Mucosa of stomach (tissue), 1 donor: ENCODE results near the gene CDKN2A.

ENCODE experiments used
- H3K27me3 ChIP-seq: one replicate; pipeline ENCODE4 v1.7.0; 2013; ENCODE audit warnings: mild to moderate bottlenecking, low read length; ENCODE audit not compliant: control insufficient read depth, insufficient read depth
- H3K36me3 ChIP-seq: one replicate; pipeline ENCODE4 v1.7.0; 2013; ENCODE audit warnings: low read length; ENCODE audit not compliant: control insufficient read depth, insufficient read depth
- H3K4me1 ChIP-seq: one replicate; pipeline ENCODE4 v1.7.0; 2013; ENCODE audit warnings: mild to moderate bottlenecking, low read length; ENCODE audit not compliant: control insufficient read depth, insufficient read depth
- H3K4me3 ChIP-seq: one replicate; pipeline ENCODE4 v1.7.0; 2013; ENCODE audit warnings: low read length
- H3K9ac ChIP-seq: one replicate; pipeline ENCODE4 v1.7.0; 2013; ENCODE audit warnings: mild to moderate bottlenecking, low read length, moderate library complexity
- H3K9me3 ChIP-seq: one replicate; pipeline ENCODE4 v1.7.0; 2013; ENCODE audit warnings: mild to moderate bottlenecking, low read length, moderate library complexity; ENCODE audit not compliant: control insufficient read depth
- donor health status: Pancreatic carcinoma.

Gene CDKN2A

GRCh38 chr9:21988056-21988990 is 5.9 kb downstream of the CDKN2A start:
- no peaks in the 10 kb centered on the region for H3K9me3 ChIP-seq
- no peaks in the 10 kb centered on the region for H3K4me1 ChIP-seq
- no peak overlapping the region for H3K9ac ChIP-seq
- no peaks in the 10 kb centered on the region for H3K36me3 ChIP-seq
- peaks cover 61% of the 10 kb centered on the region for H3K27me3 ChIP-seq
- no peak overlapping the region for H3K4me3 ChIP-seq

DNA sequence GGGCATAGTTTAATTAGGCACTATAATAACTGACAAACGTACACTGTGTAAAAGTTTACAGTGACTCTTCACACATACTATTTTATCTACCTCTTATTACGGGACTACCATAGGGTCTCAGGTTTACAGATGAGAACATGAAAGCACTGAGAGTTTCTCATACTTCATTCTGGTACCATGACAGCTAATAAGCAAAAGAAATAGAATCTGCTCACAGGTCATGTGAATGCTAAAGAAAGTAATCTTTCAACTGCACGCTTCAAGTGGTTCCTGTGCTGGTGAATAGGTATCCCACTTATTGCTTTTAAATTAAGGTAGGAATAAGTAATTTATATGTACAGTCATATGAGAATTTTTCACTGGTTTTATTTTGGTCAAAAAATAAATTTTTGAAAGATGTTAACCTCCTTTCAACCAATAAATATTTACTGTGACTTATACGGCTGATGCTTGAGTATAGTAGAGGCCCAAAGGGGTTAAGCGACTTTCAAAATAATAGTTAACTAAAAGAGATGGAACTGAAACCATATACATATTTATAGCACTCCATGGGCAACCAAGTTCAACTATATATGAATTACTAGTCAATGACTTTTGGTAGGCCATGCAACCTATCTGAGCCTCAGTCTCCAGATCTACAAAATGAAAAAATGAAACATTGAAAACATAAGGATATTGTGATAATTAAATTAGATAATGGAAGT is 8.1 kb downstream of the CDKN2A start:
- H3K4me1 ChIP-seq = no peaks in the 10 kb centered on the region
- H3K9ac ChIP-seq = no peak overlapping the region
- no peak overlapping the region for H3K4me3 ChIP-seq
- no peaks in the 10 kb centered on the region for H3K36me3 ChIP-seq
- H3K27me3 ChIP-seq = peaks cover 68% of the 10 kb centered on the region
- no peaks in the 10 kb centered on the region for H3K9me3 ChIP-seq

DNA sequence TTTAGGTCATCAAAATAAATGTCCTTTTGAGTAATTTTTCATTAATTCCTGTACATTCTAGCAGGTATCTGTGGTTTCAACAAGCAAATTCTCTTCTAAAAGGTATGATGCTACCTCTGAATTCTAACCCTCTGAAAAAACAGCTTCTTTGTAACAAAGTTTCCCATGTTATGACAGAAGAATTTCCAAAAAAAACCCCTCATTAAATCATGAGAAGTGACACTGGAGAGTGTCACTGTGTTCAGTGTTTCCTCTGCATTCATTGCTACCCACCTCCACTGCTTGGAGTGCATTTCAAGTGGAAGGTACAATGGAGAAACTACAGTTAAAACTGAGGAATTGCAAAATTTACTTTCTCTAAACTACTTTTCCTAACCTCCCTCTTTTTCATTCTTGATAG is 10.1 kb downstream of the CDKN2A start:
- H3K9me3 ChIP-seq = no peaks in the 10 kb centered on the region
- no peaks in the 10 kb centered on the region for H3K4me1 ChIP-seq
- no peak overlapping the region for H3K4me3 ChIP-seq
- H3K36me3 ChIP-seq = no peaks in the 10 kb centered on the region
- no peak overlapping the region for H3K9ac ChIP-seq
- peaks cover 59% of the 10 kb centered on the region for H3K27me3 ChIP-seq

DNA sequence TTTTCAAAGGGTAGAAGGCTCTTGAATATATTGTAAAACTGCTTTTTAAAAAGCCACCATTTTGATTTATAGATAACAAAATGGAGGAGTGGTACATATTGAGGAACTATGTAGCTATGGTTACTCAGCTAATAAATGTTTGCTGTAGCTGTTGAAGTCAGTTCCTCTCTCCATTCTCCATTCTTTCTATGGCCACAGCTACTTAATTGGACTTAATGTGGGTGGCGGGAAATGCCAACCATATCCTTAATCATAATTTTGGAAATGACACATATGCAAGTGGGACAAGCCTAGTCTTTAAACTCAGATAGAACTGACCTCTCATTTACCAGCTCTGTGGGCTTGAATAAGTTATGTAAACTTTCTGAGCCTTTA is 10.6 kb downstream of the CDKN2A start:
- peaks cover 59% of the 10 kb centered on the region for H3K27me3 ChIP-seq
- no peak overlapping the region for H3K4me3 ChIP-seq
- H3K9me3 ChIP-seq = no peaks in the 10 kb centered on the region
- no peak overlapping the region for H3K9ac ChIP-seq
- H3K36me3 ChIP-seq = no peaks in the 10 kb centered on the region
- no peaks in the 10 kb centered on the region for H3K4me1 ChIP-seq

GRCh38 chr9:21982861-21983560 is 11.2 kb downstream of the CDKN2A start:
- Histone ChIP-seq H3K4me1 (no peaks in the 10 kb centered on the region), H3K4me3 (no peak overlapping the region), H3K36me3 (no peaks in the 10 kb centered on the region), H3K9me3 (no peaks in the 10 kb centered on the region), H3K9ac (no peak overlapping the region), H3K27me3 (peaks cover 60% of the 10 kb centered on the region)

DNA sequence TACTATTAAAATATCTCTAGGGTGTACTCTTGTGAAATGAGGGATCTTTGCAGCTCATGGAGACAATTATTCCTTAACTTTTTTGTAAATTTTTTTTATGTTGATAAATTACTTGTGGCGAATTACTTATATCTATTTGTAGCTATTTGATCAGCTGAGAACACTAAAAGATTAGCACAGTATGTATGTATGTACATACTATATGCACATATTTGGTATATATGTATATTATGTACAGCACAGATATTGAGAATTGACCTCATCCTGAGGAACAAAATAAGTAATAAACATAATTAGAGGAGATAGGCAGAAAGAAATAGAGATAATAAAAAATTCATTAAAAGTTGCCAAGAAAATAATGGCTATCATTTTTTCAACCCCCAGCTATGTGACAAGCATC is 11.8 kb downstream of the CDKN2A start:
- no peak overlapping the region for H3K4me3 ChIP-seq
- H3K4me1 ChIP-seq = no peaks in the 10 kb centered on the region
- no peaks in the 10 kb centered on the region for H3K36me3 ChIP-seq
- H3K9ac ChIP-seq = no peak overlapping the region
- H3K27me3 ChIP-seq = peaks cover 60% of the 10 kb centered on the region
- no peaks in the 10 kb centered on the region for H3K9me3 ChIP-seq

- Histone ChIP-seq H3K4me1 (peaks cover 15% of the 10 kb centered on the region), H3K9me3 (no peaks in the 10 kb centered on the region), H3K9ac (no peak overlapping the region), H3K4me3 (no peak overlapping the region), H3K27me3 (peaks cover 82% of the 10 kb centered on the region), H3K36me3 (no peaks in the 10 kb centered on the region)
Measured at GRCh38 chr9:21976334-21976875, 17.8 kb downstream of the CDKN2A start.

DNA sequence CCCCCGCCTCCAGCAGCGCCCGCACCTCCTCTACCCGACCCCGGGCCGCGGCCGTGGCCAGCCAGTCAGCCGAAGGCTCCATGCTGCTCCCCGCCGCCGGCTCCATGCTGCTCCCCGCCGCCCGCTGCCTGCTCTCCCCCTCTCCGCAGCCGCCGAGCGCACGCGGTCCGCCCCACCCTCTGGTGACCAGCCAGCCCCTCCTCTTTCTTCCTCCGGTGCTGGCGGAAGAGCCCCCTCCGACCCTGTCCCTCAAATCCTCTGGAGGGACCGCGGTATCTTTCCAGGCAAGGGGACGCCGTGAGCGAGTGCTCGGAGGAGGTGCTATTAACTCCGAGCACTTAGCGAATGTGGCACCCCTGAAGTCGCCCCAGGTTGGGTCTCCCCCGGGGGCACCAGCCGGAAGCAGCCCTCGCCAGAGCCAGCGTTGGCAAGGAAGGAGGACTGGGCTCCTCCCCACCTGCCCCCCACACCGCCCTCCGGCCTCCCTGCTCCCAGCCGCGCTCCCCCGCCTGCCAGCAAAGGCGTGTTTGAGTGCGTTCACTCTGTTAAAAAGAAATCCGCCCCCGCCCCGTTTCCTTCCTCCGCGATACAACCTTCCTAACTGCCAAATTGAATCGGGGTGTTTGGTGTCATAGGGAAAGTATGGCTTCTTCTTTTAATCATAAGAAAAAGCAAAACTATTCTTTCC is 19.3 kb downstream of the CDKN2A start:
- H3K4me3 ChIP-seq = no peak overlapping the region
- no peaks in the 10 kb centered on the region for H3K36me3 ChIP-seq
- peaks cover 15% of the 10 kb centered on the region for H3K4me1 ChIP-seq
- peaks cover 93% of the 10 kb centered on the region for H3K27me3 ChIP-seq
- no peaks in the 10 kb centered on the region for H3K9me3 ChIP-seq
- peak overlapping the region; percentile 40 for H3K9ac ChIP-seq

- H3K4me3 ChIP-seq = no peak overlapping the region
- H3K9me3 ChIP-seq = no peaks in the 10 kb centered on the region
- peaks cover 93% of the 10 kb centered on the region for H3K27me3 ChIP-seq
- H3K4me1 ChIP-seq = peaks cover 15% of the 10 kb centered on the region
- peak overlapping the region; percentile 40 for H3K9ac ChIP-seq
- no peaks in the 10 kb centered on the region for H3K36me3 ChIP-seq
Measured at GRCh38 chr9:21974343-21974721, 19.9 kb downstream of the CDKN2A start.

DNA sequence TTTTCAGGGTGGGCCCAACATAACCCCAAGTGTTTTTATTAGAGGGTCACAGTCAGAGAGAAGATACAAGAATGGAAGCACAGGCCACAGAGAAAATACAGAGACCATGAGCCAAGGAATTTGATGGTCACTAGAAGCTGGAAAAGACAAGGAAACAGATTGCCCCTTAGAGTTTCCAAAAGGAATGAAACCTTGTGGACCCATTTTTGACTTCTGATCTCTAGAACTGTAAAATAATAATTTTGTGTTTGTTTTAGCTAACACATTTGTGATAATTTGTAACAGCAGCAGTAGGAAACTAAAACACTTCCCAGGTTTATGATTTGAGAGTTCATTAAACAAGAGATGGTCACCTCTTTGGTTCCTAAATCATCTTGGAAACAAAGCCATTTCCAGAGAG is 21.8 kb downstream of the CDKN2A start:
- no peak overlapping the region for H3K4me3 ChIP-seq
- no peaks in the 10 kb centered on the region for H3K9me3 ChIP-seq
- no peak overlapping the region for H3K9ac ChIP-seq
- H3K4me1 ChIP-seq = peaks cover 21% of the 10 kb centered on the region
- no peaks in the 10 kb centered on the region for H3K36me3 ChIP-seq
- H3K27me3 ChIP-seq = peaks cover 98% of the 10 kb centered on the region

- no peaks in the 10 kb centered on the region for H3K36me3 ChIP-seq
- peaks cover 21% of the 10 kb centered on the region for H3K4me1 ChIP-seq
- no peak overlapping the region for H3K4me3 ChIP-seq
- H3K9me3 ChIP-seq = no peaks in the 10 kb centered on the region
- H3K9ac ChIP-seq = no peak overlapping the region
- H3K27me3 ChIP-seq = peaks cover 97% of the 10 kb centered on the region
Measured at GRCh38 chr9:21970800-21971640, 23.2 kb downstream of the CDKN2A start.
